Measurements from ENCODE around the gene ADISSP.

DNA sequence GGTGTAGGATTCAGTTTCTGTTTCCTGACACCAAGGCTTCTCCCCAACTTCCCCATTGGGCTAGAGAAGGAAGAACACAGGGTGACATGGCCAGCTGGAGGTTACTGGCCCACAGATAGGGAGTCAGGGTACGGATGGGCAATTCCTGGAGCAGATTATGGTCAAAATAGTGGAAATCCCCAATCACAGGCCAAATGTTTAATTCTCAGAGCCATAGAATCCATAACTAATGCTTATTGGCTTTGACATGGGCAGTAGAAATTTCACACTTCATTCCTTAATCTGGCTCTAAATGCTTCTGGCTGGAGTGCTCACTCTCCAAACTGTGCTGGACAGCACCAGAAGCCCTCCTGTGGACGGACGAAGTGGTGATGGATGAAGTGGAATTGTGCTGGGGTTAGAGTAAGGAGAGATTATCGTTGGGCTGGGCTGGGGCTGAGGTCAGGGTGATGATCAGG is 56.0 kb downstream of the ADISSP start:
- TF ChIP-seq CTCF (IDR thresholded peaks at IDR 0.05) (no peak), POLR2A (IDR thresholded peaks at IDR 0.05) (no peak)

All from thyroid gland (tissue), 4 donors.